Measurements from ENCODE around the gene RNF157. TPM values are rescaled to one million over a fixed set of nuclear protein-coding genes. Genes with fewer than 3 reads are reported as not detected.

RNF157 gene
- total RNA-seq, 1 experiment from 2014 or later = 11.2 TPM

DNA sequence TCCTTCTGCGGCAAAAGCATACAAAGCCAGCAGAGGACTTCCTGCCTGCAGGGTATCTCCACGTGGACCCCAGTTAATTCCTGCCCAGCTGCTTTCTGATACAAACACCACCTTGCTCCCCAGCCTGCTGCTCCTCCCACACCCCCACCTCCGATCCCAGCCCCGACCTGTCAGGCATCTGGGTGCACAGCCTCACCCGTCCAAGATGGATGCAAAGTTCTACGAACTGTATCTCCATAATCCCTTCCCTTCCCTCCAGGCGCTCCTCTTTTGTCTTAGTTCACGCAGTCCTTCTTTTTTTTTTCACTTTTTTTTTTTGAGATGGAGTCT lies 83.7 kb downstream of the RNF157 start:
- H3K36me3 Mint-ChIP-seq = no peaks in the 10 kb centered on the region
- DNase-seq (ENCODE audit: low spot score) (no peak), ATAC-seq (no peak)
- H3K4me1 Mint-ChIP-seq = peaks cover 32% of the 10 kb centered on the region
- ChIA-PET POLR2A (no interaction called here), CTCF (interaction anchor here (0.8 to 2.0 kb wide), 9 partner anchors 16 to 143 kb away, joined by 3 to 15 read pairs (median 3); partner anchors contain the start of genes EXOC7 and FOXJ1)
- TF ChIP-seq CREB1 (CRISPR knock-in tag; IDR thresholded peaks at IDR 0.05) = no peak
- no peak for TF ChIP-seq ZNF121 (CRISPR knock-in tag; IDR thresholded peaks at IDR 0.05)
- no peak overlapping the region; the same call in 1 of the 2 replicates for H3K4me3 Mint-ChIP-seq
- H3K27me3 Mint-ChIP-seq (ENCODE audit: low read depth) = no peaks in the 10 kb centered on the region
- H3K27ac Mint-ChIP-seq = no peak overlapping the region
- no peaks in the 10 kb centered on the region for H3K9me3 Mint-ChIP-seq

DNA sequence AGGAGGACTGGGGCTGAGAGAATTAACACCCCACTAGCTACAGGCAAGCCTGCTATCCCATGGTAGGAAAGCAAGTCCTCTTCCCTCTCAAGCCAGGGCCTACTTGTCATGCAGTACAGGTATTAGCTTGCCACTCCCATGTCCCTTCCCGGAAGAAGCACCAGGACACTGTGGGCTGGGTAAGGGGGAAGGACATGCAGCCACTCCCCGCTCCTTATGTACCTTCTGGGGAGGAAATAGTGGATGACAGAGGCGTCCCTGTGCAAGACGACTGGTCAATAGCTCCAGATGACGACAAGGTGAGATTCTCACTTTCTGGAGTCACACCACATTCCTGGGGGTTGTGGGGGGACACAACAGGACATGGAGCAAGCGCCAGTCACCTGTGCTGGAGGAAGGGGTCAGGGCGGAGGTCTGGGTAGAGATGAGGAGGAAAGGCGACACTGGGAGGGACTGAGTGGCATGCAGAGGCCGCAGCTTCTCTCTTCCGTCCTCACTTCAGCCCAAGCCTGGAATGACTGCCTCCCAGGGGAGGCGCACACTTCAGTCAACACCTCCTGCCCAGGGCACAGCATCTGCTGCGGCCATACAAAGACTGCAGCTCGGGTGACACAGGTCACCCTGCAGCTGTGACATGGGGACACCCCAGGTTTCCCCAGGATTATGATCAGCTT lies 84.2 kb downstream of the RNF157 start:
- TF ChIP-seq NFYB (CRISPR knock-in tag; conservative IDR thresholded peaks at IDR 0.05; ENCODE audit: low read depth) (no peak), MXD4 (CRISPR knock-in tag; IDR thresholded peaks at IDR 0.05; ENCODE audit: borderline replicate concordance) (no peak), OVOL2 (CRISPR knock-in tag; IDR thresholded peaks at IDR 0.05; ENCODE audit: borderline replicate concordance) (no peak)
- TF ChIP-seq, protein P1, sequence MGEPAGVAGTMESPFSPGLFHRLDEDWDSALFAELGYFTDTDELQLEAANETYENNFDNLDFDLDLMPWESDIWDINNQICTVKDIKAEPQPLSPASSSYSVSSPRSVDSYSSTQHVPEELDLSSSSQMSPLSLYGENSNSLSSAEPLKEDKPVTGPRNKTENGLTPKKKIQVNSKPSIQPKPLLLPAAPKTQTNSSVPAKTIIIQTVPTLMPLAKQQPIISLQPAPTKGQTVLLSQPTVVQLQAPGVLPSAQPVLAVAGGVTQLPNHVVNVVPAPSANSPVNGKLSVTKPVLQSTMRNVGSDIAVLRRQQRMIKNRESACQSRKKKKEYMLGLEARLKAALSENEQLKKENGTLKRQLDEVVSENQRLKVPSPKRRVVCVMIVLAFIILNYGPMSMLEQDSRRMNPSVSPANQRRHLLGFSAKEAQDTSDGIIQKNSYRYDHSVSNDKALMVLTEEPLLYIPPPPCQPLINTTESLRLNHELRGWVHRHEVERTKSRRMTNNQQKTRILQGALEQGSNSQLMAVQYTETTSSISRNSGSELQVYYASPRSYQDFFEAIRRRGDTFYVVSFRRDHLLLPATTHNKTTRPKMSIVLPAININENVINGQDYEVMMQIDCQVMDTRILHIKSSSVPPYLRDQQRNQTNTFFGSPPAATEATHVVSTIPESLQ (CRISPR knock-in tag; IDR thresholded peaks at IDR 0.05) = no peak
- Mint-ChIP-seq H3K27me3 (ENCODE audit: low read depth) (no peaks in the 10 kb centered on the region), H3K9me3 (no peaks in the 10 kb centered on the region), H3K36me3 (no peaks in the 10 kb centered on the region), H3K27ac (peak overlapping the region; percentile 52), H3K4me1 (peaks cover 32% of the 10 kb centered on the region), H3K4me3 (no peak overlapping the region)
- ChIA-PET CTCF (interaction anchor here (0.5 to 2.0 kb wide), 12 partner anchors 16 to 143 kb away, joined by 3 to 15 read pairs (median 3); partner anchors contain the start of genes EXOC7 and FOXJ1), POLR2A (no interaction called here)
- DNase-seq (ENCODE audit: low spot score) = no peak
- peak; percentile 34; the same call in 1 of the 2 replicates for ATAC-seq

DNA sequence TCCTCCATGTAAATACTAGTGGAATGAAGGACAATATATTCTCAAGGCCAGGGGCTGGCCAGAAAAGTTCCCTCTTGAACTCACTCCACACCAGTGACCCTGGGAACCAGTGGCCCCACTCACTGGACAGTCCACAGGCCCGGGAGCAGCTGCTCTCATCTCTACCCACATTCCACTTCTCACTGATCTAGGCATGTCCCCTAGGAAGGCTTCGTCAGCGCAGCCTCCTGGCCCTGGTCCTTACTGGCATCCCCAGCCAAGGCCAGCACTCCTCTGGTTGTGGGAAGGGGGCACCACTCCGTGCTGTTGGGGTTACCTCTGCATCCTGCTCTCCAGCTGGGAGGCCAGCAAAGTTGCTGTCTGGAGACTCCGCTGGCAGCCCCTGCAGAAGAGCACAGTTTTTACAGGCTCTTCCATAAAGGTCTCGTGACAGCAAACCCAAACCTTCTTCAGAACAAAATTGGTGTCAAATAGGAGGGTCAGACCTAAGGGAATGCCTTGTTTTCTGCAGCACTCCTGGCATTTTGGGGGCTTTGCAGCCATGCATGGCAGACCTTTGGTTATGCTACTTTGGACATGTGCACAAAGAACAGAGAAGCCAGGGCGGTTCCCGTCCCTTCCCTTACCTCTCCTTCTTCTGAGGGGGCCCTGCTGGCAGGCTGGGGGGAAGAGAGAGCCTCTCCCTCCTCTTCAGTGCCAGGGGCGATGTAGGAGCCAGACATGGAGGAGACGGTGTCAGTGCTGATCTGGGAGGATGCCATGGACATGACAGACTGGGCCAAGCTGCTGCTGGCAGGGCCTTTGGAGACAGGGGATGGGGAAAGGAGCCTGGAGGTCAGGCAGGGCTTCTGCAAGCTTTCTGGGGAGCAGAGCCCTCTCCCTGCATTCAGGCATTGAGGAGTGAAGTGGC lies 85.1 kb downstream of the RNF157 start:
- Mint-ChIP-seq H3K27me3 (ENCODE audit: low read depth) (no peaks in the 10 kb centered on the region), H3K27ac (no peak overlapping the region), H3K9me3 (no peaks in the 10 kb centered on the region), H3K36me3 (no peaks in the 10 kb centered on the region), H3K4me1 (peaks cover 32% of the 10 kb centered on the region), H3K4me3 (no peak overlapping the region)
- no peak for ATAC-seq
- POLR2A ChIA-PET = no interaction called here
- peak; percentile 6 for DNase-seq (ENCODE audit: low spot score)
- CTCF ChIA-PET = interaction anchor here (0.8 to 2.0 kb wide), 7 partner anchors 15 to 144 kb away, joined by 3 to 15 read pairs (median 4); partner anchors contain the start of gene FOXJ1
- TF ChIP-seq, protein P2, sequence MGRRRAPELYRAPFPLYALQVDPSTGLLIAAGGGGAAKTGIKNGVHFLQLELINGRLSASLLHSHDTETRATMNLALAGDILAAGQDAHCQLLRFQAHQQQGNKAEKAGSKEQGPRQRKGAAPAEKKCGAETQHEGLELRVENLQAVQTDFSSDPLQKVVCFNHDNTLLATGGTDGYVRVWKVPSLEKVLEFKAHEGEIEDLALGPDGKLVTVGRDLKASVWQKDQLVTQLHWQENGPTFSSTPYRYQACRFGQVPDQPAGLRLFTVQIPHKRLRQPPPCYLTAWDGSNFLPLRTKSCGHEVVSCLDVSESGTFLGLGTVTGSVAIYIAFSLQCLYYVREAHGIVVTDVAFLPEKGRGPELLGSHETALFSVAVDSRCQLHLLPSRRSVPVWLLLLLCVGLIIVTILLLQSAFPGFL (CRISPR knock-in tag; IDR thresholded peaks at IDR 0.05; ENCODE audit: borderline replicate concordance) = no peak
- TF ChIP-seq MYBL2 (CRISPR knock-in tag; IDR thresholded peaks at IDR 0.05) (no peak), GABPB1 (CRISPR knock-in tag; IDR thresholded peaks at IDR 0.05) (no peak), HMGA2 (CRISPR knock-in tag; IDR thresholded peaks at IDR 0.05) (no peak), SMAD3 (CRISPR knock-in tag; IDR thresholded peaks at IDR 0.05; ENCODE audit: borderline replicate concordance) (no peak), ETV6 (CRISPR knock-in tag; IDR thresholded peaks at IDR 0.05) (no peak)
- TF ChIP-seq, protein P3, sequence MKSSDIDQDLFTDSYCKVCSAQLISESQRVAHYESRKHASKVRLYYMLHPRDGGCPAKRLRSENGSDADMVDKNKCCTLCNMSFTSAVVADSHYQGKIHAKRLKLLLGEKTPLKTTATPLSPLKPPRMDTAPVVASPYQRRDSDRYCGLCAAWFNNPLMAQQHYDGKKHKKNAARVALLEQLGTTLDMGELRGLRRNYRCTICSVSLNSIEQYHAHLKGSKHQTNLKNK (CRISPR knock-in tag; IDR thresholded peaks at IDR 0.05) = no peak
- TF ChIP-seq, protein P4, sequence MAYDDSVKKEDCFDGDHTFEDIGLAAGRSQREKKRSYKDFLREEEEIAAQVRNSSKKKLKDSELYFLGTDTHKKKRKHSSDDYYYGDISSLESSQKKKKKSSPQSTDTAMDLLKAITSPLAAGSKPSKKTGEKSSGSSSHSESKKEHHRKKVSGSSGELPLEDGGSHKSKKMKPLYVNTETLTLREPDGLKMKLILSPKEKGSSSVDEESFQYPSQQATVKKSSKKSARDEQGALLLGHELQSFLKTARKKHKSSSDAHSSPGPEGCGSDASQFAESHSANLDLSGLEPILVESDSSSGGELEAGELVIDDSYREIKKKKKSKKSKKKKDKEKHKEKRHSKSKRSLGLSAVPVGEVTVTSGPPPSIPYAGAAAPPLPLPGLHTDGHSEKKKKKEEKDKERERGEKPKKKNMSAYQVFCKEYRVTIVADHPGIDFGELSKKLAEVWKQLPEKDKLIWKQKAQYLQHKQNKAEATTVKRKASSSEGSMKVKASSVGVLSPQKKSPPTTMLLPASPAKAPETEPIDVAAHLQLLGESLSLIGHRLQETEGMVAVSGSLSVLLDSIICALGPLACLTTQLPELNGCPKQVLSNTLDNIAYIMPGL (CRISPR knock-in tag; IDR thresholded peaks at IDR 0.05) = no peak
- TF ChIP-seq, protein P5, sequence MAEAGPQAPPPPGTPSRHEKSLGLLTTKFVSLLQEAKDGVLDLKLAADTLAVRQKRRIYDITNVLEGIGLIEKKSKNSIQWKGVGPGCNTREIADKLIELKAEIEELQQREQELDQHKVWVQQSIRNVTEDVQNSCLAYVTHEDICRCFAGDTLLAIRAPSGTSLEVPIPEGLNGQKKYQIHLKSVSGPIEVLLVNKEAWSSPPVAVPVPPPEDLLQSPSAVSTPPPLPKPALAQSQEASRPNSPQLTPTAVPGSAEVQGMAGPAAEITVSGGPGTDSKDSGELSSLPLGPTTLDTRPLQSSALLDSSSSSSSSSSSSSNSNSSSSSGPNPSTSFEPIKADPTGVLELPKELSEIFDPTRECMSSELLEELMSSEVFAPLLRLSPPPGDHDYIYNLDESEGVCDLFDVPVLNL (CRISPR knock-in tag; IDR thresholded peaks at IDR 0.05; ENCODE audit: borderline replicate concordance, low read depth) = no peak
- TF ChIP-seq, protein P6, sequence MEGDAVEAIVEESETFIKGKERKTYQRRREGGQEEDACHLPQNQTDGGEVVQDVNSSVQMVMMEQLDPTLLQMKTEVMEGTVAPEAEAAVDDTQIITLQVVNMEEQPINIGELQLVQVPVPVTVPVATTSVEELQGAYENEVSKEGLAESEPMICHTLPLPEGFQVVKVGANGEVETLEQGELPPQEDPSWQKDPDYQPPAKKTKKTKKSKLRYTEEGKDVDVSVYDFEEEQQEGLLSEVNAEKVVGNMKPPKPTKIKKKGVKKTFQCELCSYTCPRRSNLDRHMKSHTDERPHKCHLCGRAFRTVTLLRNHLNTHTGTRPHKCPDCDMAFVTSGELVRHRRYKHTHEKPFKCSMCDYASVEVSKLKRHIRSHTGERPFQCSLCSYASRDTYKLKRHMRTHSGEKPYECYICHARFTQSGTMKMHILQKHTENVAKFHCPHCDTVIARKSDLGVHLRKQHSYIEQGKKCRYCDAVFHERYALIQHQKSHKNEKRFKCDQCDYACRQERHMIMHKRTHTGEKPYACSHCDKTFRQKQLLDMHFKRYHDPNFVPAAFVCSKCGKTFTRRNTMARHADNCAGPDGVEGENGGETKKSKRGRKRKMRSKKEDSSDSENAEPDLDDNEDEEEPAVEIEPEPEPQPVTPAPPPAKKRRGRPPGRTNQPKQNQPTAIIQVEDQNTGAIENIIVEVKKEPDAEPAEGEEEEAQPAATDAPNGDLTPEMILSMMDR (IDR thresholded peaks at IDR 0.05) = no peak
- TF ChIP-seq, protein P7, sequence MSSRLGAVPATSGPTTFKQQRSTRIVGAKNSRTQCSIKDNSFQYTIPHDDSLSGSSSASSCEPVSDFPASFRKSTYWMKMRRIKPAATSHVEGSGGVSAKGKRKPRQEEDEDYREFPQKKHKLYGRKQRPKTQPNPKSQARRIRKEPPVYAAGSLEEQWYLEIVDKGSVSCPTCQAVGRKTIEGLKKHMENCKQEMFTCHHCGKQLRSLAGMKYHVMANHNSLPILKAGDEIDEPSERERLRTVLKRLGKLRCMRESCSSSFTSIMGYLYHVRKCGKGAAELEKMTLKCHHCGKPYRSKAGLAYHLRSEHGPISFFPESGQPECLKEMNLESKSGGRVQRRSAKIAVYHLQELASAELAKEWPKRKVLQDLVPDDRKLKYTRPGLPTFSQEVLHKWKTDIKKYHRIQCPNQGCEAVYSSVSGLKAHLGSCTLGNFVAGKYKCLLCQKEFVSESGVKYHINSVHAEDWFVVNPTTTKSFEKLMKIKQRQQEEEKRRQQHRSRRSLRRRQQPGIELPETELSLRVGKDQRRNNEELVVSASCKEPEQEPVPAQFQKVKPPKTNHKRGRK (CRISPR knock-in tag; IDR thresholded peaks at IDR 0.05; ENCODE audit: borderline replicate concordance) = no peak
- TF ChIP-seq, protein P8, sequence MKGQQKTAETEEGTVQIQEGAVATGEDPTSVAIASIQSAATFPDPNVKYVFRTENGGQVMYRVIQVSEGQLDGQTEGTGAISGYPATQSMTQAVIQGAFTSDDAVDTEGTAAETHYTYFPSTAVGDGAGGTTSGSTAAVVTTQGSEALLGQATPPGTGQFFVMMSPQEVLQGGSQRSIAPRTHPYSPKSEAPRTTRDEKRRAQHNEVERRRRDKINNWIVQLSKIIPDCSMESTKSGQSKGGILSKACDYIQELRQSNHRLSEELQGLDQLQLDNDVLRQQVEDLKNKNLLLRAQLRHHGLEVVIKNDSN (CRISPR knock-in tag; IDR thresholded peaks at IDR 0.05) = no peak
